ENCODE results near the gene MTUS2.

The MTUS2 gene

DNA sequence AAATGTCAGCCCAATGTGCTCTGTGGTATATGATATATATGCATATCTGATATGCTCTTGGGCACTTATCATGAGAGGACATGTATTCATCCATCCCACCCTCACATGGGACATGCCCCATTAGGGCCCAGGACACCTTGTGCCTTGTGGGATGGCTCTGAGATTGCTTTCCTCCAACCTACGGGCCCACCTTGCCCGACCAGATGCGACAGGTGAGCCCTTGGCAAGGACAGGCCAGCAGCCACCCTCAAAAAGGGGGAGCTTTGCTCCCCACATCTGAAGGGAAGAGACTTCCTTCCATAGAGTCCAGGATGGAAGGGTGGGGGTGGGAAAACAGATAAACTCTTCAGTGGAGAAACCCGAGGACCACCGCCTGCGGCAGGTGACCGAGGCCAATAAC is 716.7 kb downstream of the MTUS2 start:
- Histone ChIP-seq H3K4me3 (ENCODE audit: low read depth, low read length) (no peak overlapping the region), H3K36me3 (peaks cover 55% of the 10 kb centered on the region), H3K4me1 (peaks cover 12% of the 10 kb centered on the region), H3K9me3 (no peaks in the 10 kb centered on the region), H3K27me3 (no peaks in the 10 kb centered on the region)
- TF ChIP-seq, protein P1, sequence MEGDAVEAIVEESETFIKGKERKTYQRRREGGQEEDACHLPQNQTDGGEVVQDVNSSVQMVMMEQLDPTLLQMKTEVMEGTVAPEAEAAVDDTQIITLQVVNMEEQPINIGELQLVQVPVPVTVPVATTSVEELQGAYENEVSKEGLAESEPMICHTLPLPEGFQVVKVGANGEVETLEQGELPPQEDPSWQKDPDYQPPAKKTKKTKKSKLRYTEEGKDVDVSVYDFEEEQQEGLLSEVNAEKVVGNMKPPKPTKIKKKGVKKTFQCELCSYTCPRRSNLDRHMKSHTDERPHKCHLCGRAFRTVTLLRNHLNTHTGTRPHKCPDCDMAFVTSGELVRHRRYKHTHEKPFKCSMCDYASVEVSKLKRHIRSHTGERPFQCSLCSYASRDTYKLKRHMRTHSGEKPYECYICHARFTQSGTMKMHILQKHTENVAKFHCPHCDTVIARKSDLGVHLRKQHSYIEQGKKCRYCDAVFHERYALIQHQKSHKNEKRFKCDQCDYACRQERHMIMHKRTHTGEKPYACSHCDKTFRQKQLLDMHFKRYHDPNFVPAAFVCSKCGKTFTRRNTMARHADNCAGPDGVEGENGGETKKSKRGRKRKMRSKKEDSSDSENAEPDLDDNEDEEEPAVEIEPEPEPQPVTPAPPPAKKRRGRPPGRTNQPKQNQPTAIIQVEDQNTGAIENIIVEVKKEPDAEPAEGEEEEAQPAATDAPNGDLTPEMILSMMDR (IDR thresholded peaks at IDR 0.05; ENCODE audit: low read depth, low read length), result no peak
- no peak for DNase-seq

DNA sequence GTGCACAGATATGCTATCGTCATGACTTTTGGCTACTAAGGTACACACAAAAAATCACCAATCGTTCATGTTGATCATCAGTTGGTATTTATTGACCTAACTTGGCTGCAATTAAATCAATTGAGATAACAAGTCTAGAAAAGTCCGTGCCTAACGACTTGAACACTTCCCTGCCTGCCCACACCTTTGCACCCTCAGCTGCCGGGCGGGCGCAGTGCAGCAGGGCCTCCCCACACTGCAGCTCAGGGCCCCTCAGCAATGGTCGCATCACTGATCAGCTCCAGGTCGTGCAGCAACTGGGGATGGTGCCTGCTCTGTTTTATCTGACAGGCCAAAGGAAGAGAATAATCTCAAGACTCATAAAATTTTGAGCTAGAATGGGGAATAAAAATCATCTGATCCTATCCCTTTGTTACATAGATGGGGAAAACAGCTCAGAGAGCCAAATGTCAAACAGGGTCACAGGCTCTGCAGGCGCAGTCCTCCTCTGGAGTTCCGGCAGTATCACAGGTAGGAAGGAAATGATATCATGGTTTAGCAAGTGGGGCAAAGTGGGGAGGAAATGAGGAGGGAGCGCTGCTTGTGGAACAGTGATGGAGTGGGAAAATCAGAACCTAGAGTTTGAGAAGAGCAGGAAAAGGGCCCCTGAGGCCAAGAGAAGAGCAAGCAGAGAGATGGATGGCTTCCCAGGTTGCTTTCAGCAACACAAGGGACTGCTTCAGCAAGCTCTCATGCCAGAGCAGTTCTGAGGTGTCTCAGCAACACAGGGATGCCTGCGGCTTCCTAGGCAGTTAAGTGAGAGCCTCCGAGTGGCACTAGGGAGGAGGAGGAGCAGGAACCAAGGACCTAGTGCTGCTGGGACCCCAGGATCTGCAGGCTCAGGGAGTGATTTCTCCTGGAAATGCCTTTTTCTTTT is 717.9 kb downstream of the MTUS2 start:
- Histone ChIP-seq H3K9me3 (no peaks in the 10 kb centered on the region), H3K4me3 (ENCODE audit: low read depth, low read length) (no peak overlapping the region), H3K4me1 (peaks cover 12% of the 10 kb centered on the region), H3K36me3 (peaks cover 48% of the 10 kb centered on the region), H3K27me3 (no peaks in the 10 kb centered on the region)
- no peak for DNase-seq
- TF ChIP-seq, protein P1 (IDR thresholded peaks at IDR 0.05; ENCODE audit: low read depth, low read length), result no peak

DNA sequence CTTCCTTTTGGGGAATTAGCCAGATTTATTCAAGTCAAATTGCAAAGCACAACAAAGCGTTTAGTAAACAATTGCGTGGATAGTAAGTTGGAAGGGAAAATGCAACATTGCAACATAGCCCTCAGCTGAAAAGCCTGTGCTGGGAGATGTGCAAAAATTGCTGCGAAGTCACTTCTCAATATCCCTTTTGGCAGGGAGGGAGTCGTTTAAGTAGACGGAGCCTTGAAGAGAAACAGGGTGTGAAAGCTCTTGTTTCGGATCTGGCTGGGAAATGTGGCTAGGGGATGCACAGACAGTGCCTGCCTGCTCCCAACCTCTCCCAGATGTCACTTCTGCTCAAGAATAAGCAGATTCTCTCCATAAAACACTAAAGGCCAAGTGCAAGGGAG is 718.5 kb downstream of the MTUS2 start:
- no peak for DNase-seq

DNA sequence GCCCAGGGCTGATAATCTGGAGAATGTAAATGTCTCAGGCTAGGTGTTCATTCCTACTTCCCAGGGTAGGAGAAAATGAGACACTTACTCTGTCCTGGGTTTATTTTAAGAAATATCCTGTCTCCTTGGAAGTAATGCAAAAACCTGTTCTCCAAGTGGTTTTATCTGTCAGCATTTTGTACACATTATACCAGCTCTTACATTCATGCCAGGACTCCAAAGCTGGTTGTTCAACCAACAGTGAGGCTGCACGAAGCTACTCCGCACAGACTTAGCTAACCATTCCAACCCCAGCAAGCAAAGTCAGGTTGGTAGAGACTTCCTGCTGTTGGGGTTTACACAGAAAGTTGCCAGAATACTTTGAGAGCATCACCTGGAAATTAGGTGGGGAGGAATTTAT is 719.7 kb downstream of the MTUS2 start:
- Histone ChIP-seq H3K4me3 (ENCODE audit: low read depth, low read length) (no peak overlapping the region), H3K4me1 (peaks cover 12% of the 10 kb centered on the region), H3K27me3 (no peaks in the 10 kb centered on the region), H3K36me3 (peaks cover 39% of the 10 kb centered on the region), H3K9me3 (no peaks in the 10 kb centered on the region)
- TF ChIP-seq, protein P1 (IDR thresholded peaks at IDR 0.05; ENCODE audit: low read depth, low read length), result no peak
- no peak for DNase-seq

More for the DNA sequence above, 718.5 kb downstream of the MTUS2 start:
- H3K27me3 ChIP-seq, result no peaks in the 10 kb centered on the region
- no peak overlapping the region for H3K4me3 ChIP-seq (ENCODE audit: low read depth, low read length)
- H3K36me3 ChIP-seq, result peaks cover 48% of the 10 kb centered on the region
- TF ChIP-seq, protein P1 (IDR thresholded peaks at IDR 0.05; ENCODE audit: low read depth, low read length), result no peak
- peaks cover 12% of the 10 kb centered on the region for H3K4me1 ChIP-seq
- no peaks in the 10 kb centered on the region for H3K9me3 ChIP-seq

DNA sequence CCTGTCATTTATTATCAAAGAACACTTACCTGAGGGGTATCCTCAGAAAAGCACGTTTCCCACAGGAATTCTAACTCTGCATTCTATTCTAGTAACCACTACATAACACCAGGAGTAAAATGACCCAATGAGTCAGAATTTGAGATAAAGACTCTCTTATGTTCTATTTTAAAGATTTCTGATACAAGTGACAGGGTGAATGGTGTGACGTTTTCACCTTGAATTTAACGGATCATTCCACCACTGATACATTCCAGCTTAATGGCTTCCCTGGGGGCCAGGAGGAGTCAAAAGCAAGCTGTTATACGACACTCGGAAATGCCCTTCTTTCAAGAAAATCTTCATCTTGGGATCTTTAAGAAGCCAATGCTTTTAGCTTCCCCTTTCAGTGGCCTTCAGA is 720.2 kb downstream of the MTUS2 start:
- Histone ChIP-seq H3K9me3 (no peaks in the 10 kb centered on the region), H3K27me3 (no peaks in the 10 kb centered on the region), H3K4me3 (ENCODE audit: low read depth, low read length) (no peak overlapping the region), H3K4me1 (peaks cover 12% of the 10 kb centered on the region), H3K36me3 (peaks cover 36% of the 10 kb centered on the region)
- DNase-seq, result no peak
- TF ChIP-seq, protein P1 (IDR thresholded peaks at IDR 0.05; ENCODE audit: low read depth, low read length), result no peak

DNA sequence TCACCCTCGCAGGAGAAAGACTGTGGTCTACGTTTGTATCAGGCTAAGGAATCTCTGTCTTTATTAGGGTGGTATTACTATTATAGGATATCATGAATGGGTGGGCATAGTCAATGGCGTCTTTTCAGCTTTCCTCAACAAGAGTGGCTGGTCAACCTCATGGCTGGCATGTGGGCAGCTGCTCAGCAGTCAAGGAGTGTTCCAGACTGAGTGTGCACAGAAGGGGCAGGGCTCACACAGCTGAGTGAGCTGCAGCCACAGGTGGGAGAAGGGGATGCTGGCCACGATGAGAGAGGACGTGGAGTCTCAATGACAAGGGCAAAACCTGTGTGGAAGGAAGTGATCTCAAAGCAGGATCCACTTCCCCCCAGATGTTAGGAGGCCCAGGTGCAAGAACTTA is 720.7 kb downstream of the MTUS2 start:
- TF ChIP-seq, protein P1 (IDR thresholded peaks at IDR 0.05; ENCODE audit: low read depth, low read length), result no peak
- Histone ChIP-seq H3K27me3 (no peaks in the 10 kb centered on the region), H3K4me1 (peaks cover 12% of the 10 kb centered on the region), H3K36me3 (peaks cover 34% of the 10 kb centered on the region), H3K4me3 (ENCODE audit: low read depth, low read length) (no peak overlapping the region), H3K9me3 (no peaks in the 10 kb centered on the region)
- no peak for DNase-seq

Measured in BE2C (cell line).